IPS DF 4.7 (cell line): ENCODE data around the gene DDX56.
"Not testable (repeated sequence)": the region's sequence is repeated elsewhere in the genome, so short reads cannot be mapped to it uniquely, and the experiment has no call there.

ENCODE experiments used
- DNase-seq: peaks from one replicate; pipeline ENCODE4 v3.0.0-alpha.2; 2013; ENCODE audit warnings: low spot score; ENCODE audit errors: extremely low read depth

The DDX56 gene

DNA sequence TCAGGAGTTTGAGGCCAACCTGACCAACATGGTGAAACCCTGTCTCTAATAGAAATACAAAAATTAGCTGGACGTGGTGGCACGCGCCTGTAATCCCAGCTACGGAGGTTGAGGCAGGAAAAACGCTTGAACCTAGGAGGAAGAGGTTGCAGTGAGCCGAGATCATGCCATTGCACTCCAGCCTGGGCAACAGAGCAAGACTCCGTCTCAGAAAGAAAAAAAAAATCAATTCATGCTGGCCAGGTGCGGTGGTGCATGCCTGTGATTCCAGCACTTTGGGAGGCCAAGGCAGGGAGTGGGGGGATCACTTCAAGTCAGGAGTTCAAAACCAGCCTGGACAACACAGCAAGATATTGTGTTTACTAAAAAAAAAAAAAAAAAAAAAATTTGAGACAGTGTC, 23.5 kb upstream of the DDX56 start:
- DNase-seq = not testable (repeated sequence)

DNA sequence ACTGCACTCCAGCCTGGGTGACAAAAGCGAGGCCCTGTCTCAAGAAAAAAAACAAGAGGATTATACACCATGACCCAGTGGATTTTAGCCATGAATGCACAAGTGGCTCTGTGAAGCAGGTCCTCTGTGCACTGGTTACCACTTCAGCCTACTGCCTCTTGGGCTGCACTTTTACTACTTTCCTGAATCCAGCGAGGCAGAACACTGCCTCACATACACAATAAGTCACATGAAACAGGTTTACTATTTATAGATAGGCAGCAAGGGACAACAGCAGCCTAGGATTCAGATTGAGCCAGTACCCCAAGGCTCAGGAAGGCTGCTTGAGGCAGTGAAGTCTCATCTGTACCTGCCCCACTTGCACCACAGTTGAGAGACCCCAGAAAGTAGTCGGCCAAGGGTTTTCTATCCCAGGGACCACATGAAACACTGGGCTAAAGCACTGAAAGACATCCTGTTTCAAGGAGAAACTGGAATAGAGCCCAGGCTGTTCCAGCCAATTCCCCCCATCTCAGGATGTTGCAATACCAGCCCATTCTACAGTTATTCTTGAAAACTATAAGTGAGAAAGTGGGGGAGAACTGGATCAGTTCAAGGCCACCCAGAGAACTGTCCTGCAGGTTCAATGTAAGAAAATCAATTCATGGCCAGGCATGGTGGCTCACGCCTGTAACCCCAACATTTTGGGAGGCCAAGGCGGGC, 22.4 kb upstream of the DDX56 start:
- no peak for DNase-seq

DNA sequence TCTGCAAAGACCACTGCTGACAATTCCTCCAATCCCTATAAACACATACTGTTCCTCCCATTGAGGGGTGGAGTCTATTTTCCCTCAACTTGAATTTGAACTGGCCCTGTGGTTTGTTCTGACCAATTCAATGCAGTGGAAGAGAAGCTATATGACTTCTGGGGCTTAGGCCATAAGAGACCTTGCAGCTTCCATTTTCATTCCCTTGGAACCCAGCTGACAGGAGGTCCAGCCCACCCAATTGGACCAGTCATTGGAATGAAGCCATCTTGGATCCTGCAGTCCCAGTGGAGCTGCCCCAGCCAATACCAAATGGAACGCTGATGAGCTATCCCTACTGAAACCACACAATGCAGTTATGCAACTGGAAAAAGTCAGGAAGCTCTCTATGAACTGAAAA, 17.2 kb upstream of the DDX56 start:
- DNase-seq = no peak

DNA sequence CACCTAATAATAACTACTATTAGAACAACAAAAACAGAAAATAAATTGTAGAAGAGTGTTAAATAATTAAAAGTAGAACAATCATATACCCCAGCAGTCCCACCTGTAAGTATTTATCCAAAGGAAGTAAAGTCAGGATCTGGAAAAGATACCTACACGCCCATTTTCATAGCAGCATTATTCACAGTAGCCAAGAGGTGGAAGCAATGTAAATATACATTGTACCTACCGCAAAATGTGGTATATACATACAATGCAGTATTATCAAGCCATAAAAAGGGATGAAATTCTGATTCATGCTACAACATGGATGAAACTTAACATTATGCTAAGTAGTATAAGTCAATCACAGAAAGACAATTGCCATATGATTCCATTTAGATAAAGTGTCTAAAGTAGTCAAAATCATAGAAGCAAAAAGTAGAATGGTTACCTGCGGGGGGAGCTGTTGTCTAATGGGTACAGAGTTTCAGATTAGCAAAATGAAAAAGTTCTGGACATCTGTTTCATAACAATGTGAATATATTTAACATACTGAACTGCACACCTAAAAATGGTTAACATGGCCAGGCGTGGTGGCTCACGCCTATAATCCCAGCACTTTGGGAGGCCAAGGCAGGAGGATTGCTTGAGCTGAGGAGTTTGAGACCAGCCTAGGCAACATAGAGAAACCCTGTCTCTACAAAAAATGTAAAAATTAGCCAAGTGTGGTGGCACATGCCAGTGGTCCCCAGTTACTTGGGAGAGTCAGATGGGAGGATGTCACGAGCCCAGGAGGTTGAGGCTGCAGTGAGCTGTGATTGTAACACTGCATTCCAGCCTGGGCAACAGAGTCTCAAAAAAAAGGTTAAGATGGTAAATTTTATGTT, 14.4 kb upstream of the DDX56 start:
- DNase-seq = no peak

DNA sequence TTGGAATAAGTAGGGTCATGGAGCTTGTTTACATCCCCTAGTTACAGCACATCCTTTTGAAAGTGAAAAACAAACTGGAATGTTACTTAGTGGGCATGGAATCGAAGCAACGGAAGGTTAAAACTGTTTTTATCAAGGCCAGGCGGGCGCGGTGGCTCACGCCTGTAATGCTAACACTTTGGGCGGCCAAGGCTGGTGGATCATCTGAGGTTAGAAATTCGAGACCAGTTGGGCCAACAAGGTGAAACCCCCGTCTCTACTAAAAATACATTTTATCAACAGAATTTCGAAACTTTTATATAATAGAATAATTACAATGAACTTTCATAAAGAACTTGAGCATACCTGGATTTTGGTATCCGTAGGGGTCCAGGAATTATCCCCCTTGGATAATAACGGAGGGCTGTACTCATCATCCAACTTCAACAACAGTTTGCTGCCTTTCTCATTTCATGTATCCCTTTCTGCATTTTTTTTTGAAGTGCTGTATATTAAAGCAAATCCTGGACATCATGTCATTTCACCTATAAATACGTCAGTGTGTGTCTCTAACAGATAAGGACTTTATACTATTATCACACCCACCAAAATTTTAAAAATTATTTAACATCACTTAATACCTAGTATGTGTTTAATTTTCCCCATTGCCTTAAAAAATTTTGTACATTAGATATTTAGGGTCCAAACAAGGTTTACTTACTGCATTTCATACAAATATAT, 9.6 kb upstream of the DDX56 start:
- DNase-seq = no peak

DNA sequence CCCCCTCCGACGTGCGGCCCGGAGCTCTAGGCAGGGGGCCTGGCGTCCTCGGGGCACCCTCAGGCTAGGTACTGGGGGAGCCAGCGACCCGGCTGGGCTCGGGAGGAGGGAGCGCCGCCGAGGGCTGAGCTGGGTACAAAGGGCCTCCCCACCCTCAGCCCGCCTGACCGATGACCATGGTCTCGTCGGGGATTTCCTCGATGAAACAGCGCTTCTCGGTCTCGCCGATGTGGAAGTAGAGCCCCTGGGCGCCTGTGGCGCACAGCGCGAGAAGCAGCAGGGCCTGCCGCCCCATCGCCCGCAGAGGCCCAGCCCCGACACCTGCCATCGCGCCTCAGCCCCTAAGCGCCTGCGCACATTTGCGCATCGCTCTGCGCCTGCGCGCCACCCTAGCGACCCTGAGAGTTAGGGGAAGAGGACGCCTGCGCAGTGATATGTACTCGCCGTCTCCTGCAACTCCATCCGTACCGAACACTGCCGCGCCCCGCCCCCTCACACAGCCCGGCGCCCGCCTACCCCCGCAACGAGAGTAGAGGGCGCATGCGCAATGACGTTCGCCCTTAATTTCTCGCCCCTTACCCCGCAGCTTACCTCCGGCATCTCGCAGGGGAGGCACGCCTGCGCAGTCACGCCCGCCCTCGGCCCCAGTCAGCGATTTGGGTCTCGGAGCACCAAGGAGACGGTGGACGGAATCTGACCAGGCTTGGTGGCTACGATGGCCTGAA, 8.3 kb upstream of the DDX56 start, which contains the start of gene TMED4:
Gene TMED4, minus strand, starts transcription at position 353 of the 725 bp plus-strand sequence. Its CDS starts 25 bp downstream, at position 328.
- peak; percentile 89 for DNase-seq

DNA sequence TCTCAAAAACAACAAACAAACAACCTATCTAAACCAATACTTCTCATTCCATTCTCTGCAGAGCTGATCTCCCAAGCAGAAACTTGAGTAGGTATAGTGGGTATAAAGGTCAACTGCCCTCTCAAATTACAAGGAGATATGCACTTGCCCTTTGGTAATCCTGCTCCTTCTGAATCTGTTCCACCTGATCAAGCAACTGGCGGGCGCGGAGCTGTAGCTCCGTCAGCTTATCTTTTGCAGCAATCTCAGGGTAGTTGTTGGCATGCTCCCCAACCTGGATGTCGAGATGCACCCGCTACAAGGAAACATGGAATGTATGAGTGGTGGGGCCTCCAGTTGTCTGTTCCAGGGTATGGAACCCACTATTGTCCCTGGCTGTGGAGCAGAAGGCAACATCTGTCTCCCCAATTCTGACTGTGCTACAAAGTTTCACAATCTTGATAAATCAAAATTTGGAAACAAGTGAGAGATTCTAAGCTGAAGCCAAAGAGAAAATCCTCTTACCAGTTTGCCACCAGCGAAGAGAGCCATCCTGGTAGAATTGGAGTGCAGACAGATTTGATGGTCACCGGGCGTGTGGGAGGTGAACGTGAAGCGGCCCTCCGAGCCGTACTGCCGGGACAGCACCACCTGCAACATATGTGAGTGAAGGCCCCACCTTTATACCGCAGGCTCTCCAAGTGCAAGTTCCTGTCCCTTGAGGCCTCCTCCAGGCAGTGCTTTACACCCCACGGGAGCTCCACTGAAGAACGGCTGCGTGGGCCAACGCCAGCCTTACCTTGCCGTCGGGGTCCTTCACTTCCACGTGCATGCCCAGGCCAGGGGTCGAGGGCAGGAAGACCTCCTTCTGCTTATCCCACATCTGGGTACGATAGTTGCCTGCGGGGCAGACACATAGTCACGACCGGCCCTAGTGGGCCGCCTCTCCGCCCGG, 7.5 kb upstream of the DDX56 start:
- DNase-seq = no peak

DNA sequence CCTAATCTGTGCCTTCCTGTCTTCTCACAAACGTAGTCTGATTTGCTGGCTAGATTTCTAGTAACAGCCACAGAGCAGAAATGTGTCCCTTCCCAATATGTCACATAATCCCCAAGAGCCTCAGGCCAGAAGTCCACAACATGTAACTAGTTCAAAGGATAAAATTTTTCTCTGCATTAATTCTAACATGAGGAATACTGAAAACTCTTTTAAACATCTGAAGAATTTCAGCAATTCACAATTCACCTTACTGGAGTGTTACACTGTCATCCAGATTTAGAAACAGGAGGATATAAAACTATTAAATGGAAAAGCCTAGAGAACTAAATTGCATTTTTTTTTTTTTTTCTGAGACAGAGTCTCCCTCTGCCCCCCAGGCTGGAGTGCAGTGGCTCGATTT, 2.5 kb upstream of the DDX56 start:
- DNase-seq = no peak

DNA sequence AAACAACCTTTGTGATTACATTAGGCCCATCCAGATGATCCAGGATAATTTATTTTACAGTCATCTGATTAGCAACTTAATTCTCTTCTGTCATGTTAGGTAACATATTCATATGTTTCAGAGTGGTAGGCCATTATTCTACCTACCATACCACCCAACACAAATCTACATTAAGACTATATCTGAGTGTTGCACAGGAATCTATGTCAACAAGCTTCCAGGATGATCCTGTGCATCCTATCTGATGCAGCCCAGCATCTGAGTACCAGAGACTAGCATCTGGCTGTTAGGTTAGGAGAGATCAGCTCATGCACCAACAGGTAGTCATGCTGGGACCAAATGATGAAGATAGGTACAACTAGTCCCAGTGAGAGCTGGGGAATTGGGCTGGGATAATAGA, 1.3 kb upstream of the DDX56 start:
- DNase-seq = no peak

DNA sequence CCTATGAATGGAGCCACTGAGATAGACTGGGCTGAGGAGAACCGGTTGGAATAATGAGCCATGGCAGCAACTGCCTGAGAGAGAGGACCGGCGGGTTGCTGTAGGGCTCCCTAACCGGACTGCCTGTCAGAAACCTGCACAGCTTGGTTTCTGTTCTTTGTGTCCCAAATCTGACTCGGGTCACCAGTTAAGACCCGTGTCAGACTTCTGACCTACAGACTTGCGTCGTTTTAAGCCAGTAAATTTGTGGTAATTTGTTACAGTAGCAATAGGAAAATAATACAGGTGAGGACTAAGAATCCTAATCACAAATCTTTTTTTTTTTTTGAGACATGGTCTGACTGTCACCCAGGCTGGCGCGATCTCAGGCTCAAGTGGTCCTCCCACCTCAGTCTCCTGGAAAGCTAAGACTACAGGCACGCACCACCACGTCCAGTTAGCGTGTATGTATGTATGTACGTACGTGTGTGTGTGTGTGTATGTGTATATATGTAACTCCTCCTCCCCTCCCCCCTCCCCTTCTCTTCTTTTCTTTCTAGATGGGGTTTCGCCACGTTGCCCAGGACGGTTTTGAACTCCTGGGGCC, 672 bp upstream of the DDX56 start:
- no peak for DNase-seq

DNA sequence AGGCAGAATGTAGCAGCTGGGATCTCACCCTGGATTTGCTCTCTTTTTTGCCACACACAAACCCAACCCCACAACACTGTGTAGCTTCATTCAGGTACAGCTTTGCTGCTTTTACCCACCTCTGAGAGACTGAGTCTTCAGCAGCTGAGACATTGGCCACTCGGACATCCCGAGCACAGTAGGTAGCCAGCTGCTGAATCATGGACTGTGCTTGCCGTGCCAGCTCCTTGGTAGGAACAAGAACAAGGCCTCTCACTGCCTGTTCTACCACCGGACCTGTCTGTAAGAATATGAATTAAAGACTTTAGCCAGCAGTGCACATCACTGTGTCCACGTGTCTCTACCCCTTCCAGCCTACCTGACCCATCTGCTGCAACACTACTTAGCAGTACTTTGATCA, 937 bp downstream of the DDX56 start:
- no peak for DNase-seq

DNA sequence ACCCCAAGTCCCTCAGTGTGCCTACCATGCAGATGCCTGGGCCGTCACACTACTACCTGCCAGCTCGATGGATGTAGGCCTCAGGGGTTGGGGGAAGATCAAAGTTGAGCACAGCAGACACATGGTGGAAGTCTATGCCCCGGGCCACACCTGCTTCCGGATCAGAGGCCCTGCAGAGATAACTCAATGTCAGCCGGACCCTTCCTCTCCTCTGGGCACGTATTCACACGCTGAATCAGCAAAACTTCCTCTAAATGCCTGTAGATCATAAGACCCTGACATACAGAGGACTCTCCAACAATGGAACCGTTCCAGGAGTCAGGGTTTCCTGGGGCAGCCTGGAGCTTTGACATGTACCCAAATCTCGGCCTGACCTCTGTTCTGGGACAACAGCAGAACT, 3.7 kb downstream of the DDX56 start:
- DNase-seq = no peak

DNA sequence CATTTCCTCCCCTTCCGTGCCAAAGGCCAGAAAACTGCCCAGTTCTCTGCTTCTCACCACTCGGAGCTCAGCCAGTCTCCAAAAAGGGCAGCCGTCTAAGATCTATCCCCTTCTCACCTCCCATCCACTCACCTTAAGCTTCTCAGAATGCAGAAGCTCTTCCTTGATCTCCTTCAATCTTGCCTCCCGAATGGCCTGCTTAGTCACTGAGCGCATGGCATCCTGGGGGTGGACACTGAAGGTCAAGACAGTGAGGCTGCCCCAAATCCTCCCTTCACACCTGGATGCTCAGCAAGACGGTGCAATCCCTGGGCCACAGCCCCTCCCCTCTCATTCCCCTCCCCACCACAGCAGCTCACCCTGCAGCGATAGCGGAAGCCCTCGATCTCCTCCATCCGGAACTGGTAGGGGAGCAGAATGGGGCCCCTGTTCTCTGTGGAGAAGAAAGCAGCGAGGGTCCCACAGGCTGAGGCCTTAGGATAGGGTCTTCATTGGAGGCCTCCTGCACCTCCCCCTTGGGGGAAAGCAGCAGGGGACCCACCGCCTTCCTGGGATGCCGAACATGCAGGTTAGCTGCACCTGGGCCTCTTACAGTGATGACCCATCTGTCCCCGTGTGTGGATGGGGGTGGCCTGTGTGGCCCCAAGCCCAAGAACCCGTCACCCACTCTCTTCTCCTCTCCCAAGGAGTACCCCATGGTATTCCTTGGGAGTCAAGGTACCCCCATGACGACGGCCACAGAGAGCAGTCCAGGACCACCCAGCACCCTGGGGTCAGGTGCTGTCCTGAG, 4.7 kb downstream of the DDX56 start:
- DNase-seq = no peak

DNA sequence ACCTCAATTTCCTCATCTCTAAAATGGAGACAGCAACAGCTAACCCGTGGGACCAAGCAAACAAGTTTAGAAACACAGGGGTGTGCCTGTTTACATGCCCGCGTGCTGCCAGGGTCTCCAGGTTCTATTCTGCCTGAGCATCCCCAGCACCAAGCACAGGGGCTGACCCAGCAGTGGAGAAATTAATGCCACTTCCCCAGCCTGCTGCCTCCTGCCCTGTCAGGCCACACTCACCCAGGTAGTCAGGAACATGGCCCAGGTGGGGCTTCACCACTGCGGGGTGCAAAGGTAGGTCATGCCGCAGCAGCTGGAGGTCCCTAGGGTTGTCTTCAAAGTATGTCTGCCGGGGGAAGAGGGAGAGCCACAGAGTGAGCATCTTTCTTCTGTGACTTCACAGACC, 5.8 kb downstream of the DDX56 start:
- DNase-seq = no peak

DNA sequence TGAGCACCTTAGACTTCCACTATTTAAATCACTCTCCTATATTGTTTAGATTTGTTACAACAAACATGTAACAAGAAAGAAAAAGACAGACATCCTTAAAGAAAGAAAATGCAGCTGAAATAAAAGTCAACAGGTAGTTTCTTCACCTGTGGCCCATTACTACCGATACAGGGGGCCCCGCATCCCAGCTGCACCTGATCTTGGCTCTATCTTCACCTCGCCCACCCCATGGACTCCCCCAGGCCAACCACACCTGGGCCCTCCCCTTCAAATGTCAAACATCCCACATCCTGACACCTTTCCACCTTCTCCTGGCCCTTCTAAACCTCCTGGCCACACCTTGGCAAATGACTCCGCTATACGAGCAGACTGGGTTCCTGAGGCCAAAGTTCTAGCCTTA, 7.0 kb downstream of the DDX56 start:
- DNase-seq = no peak

DNA sequence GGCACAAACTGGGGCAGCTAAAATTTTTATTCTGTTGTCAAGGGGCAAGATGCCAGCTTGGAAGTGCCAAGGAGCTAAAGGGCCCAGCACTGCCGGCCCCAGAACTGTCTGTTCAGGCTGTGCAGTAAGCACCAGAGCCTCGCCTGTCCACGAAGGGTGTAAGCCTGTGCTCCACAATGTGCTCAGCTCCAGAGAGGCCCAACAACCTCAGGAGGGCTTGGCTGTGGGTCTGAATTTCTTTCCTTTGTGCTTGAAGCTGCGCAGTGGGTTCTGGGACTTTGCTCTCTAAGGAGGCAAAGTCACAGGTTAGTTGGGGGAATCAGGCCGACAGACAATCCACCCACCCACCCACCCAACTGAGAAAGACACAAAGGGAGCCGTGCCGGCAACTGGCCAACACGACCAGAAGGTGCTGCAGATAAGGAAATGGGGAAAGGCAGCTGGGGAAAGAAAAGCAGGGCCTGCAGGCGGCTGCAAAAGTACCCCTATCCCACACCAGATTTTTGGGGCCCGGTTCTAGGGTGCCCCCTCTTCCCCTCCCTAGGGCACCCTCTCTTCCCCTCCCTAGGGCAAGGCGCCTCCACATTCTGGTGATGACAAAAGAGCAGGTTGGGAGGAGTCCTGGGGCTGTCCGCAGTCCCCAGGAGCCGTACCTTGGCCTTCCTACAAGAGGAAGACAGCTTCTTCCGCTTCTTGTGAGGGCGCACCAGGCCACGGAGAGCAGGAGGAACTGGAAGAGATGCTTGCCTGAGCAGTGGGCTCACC, 7.7 kb downstream of the DDX56 start:
- no peak for DNase-seq

DNA sequence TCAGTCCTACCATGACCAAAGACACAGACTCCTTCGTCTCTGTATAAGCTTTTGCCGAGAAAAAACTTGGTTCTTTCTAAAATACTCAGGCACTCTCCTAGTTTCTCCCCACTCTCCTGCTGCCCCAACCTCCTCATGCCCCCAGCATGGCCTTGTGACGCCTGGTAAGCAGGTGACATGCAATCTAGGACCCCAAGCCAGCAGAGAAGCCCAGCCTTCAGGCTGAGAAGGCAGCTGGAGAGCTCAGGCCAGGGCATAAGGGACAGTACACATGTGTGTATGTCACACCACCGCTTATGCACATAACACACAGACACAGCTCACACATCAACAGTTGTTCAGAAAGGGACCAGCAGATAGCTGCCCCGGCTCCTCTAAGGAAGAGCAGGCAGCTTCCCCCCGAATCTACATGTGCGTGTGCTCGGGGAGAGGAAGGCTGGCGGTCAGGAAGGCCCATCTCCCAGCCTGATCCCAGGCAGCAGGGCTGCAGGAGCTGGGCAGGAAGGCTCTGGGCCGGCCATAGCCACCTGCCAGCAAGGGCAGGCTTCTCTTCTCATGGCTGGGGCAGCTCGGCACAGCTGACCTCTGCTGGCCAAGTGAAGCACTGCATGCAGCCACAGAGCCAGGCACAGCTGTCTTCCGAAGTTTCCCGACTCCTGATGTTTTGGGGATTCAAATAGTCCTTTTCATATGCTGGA, 8.5 kb downstream of the DDX56 start:
- DNase-seq = no peak

DNA sequence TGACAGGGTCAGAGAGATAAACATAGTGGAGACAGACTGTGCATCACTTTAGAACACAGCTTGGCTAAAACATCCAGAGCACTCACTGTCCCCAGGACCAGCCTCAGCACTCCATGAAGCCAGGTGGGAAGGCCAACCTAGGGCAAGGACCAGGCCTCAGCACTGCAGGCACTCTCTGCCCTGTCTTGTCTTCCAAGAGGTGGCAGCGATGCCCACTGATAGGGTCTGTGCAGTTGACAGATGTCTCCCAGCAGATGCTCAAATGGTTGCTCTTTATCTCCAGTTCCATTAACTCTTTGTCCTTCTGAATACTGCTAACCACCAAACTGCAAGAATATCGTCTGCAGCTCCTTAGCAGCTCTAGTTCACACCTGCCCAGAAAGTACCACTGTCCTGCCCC, 9.1 kb downstream of the DDX56 start:
- DNase-seq = no peak
